B cell (primary cell): ENCODE measurements around the gene FRMD3.

ENCODE experiments used
- CTCF ChIP-seq: fragments of 200-600 bp; IDR thresholded peaks from one replicate; pipeline ENCODE4 v1.8.0; 2022; ENCODE audit warnings: antibody characterized with exemption, mild to moderate bottlenecking
- EZH2 ChIP-seq: IDR thresholded peaks from 2 replicates; pipeline ENCODE4 v1.6.1; 2012; ENCODE audit warnings: borderline replicate concordance, low read depth, mild to moderate bottlenecking, moderate library complexity, low read length; ENCODE audit not compliant: insufficient read depth, poor library complexity, severe bottlenecking

- no peak for TF ChIP-seq CTCF
- no peak for TF ChIP-seq EZH2
These were observed 79.7 kb downstream of the FRMD3 start for GRCh38 chr9:83458530-83458929.
